GM19099 (cell line): ENCODE data around the gene UQCR11.
A peak's percentile ranks its signal among the peaks of the same experiment; 100 is the strongest.

Experiments used
- POLR2A ChIP-seq: IDR thresholded peaks from 3 replicates; pipeline ENCODE4 v1.6.1; 2011; ENCODE audit warnings: low read depth; ENCODE audit not compliant: insufficient read length; ENCODE audit errors: extremely low read depth

The UQCR11 gene

GRCh38 chr19:1611353-1611752 lies 6.1 kb upstream of the UQCR11 start:
- no peak for TF ChIP-seq POLR2A

GRCh38 chr19:1610579-1610978 lies 5.3 kb upstream of the UQCR11 start:
- TF ChIP-seq POLR2A = no peak

- TF ChIP-seq POLR2A = no peak
Observed at GRCh38 chr19:1609680-1610474, 4.6 kb upstream of the UQCR11 start.

- no peak for TF ChIP-seq POLR2A
Observed at GRCh38 chr19:1609103-1609396, 3.8 kb upstream of the UQCR11 start.

GRCh38 chr19:1608359-1609102 lies 3.3 kb upstream of the UQCR11 start:
- no peak for TF ChIP-seq POLR2A

- TF ChIP-seq POLR2A = no peak
Observed at GRCh38 chr19:1606138-1606651, 933 bp upstream of the UQCR11 start.

GRCh38 chr19:1602091-1602707 lies 3.1 kb downstream of the UQCR11 start:
- no peak for TF ChIP-seq POLR2A

- no peak for TF ChIP-seq POLR2A
Observed at GRCh38 chr19:1601613-1602064, 3.6 kb downstream of the UQCR11 start.

GRCh38 chr19:1599460-1599846 lies 5.8 kb downstream of the UQCR11 start:
- TF ChIP-seq POLR2A = no peak

GRCh38 chr19:1598777-1599459 lies 6.3 kb downstream of the UQCR11 start:
- TF ChIP-seq POLR2A = no peak

- no peak for TF ChIP-seq POLR2A
Observed at GRCh38 chr19:1593501-1593772, 11.8 kb downstream of the UQCR11 start.

GRCh38 chr19:1592755-1593500 lies 12.3 kb downstream of the UQCR11 start, which contains the start of gene MBD3:
TSS of gene MBD3 (minus strand) at chr19:1592865. CDS start at chr19:1592631, 234 bp downstream.
- TF ChIP-seq POLR2A = peak; percentile 73

GRCh38 chr19:1592024-1592754 lies 13.1 kb downstream of the UQCR11 start:
- TF ChIP-seq POLR2A = peak; percentile 97
